ENCODE data around the gene SERTAD4.

SERTAD4 gene

GRCh38 chr1:210259561-210259960 lies 27.0 kb downstream of the SERTAD4 start:
- TF ChIP-seq TSHZ2 (CRISPR knock-in tag; IDR thresholded peaks at IDR 0.05) (no peak), CREB5 (CRISPR knock-in tag; IDR thresholded peaks at IDR 0.05; ENCODE audit: low read depth) (no peak), ZC3H10 (CRISPR knock-in tag; IDR thresholded peaks at IDR 0.05) (no peak), TOX (CRISPR knock-in tag; IDR thresholded peaks at IDR 0.05; ENCODE audit: borderline replicate concordance) (no peak), ARNTL (CRISPR knock-in tag; IDR thresholded peaks at IDR 0.05; ENCODE audit: borderline replicate concordance, low read depth) (no peak)
- ATAC-seq = peak; percentile 86

- no peak for TF ChIP-seq ZC3H10 (CRISPR knock-in tag; IDR thresholded peaks at IDR 0.05)
- TF ChIP-seq CSDC2 (CRISPR knock-in tag; IDR thresholded peaks at IDR 0.05) = no peak
- no peak for TF ChIP-seq ZFP30 (CRISPR knock-in tag; IDR thresholded peaks at IDR 0.05)
- no peak for TF ChIP-seq ARNTL (CRISPR knock-in tag; IDR thresholded peaks at IDR 0.05; ENCODE audit: borderline replicate concordance, low read depth)
- no peak for TF ChIP-seq ZNF565 (CRISPR knock-in tag; conservative IDR thresholded peaks at IDR 0.05; ENCODE audit: low read depth)
- TF ChIP-seq ZFP3 (CRISPR knock-in tag; IDR thresholded peaks at IDR 0.05) = no peak
- no peak for TF ChIP-seq CSRNP3 (CRISPR knock-in tag; IDR thresholded peaks at IDR 0.05)
- TF ChIP-seq TCF4 (CRISPR knock-in tag; IDR thresholded peaks at IDR 0.05; ENCODE audit: borderline replicate concordance) = no peak
- TF ChIP-seq ESRRG (CRISPR knock-in tag; IDR thresholded peaks at IDR 0.05) = no peak
- TF ChIP-seq PPARA (CRISPR knock-in tag; IDR thresholded peaks at IDR 0.05; ENCODE audit: borderline replicate concordance) = no peak
- no peak for TF ChIP-seq ZNF8 (CRISPR knock-in tag; IDR thresholded peaks at IDR 0.05)
- no peak for TF ChIP-seq BACH2 (CRISPR knock-in tag; IDR thresholded peaks at IDR 0.05; ENCODE audit: borderline replicate concordance)
- TF ChIP-seq ZNF70 (CRISPR knock-in tag; IDR thresholded peaks at IDR 0.05) = no peak
- no peak for TF ChIP-seq OSR1 (CRISPR knock-in tag; IDR thresholded peaks at IDR 0.05)
- no peak for TF ChIP-seq PATZ1 (CRISPR knock-in tag; IDR thresholded peaks at IDR 0.05; ENCODE audit: borderline replicate concordance)
- TF ChIP-seq CREB5 (CRISPR knock-in tag; IDR thresholded peaks at IDR 0.05; ENCODE audit: low read depth) = no peak
- no peak for TF ChIP-seq TSHZ2 (CRISPR knock-in tag; IDR thresholded peaks at IDR 0.05)
- no peak for TF ChIP-seq TOX (CRISPR knock-in tag; IDR thresholded peaks at IDR 0.05; ENCODE audit: borderline replicate concordance)
- no peak for TF ChIP-seq SNAI2 (CRISPR knock-in tag; IDR thresholded peaks at IDR 0.05)
- peak; percentile 40 for ATAC-seq
Observed at GRCh38 chr1:210260096-210260495, 27.5 kb downstream of the SERTAD4 start.

Data from SK-N-SH treated with all-trans-retinoic acid at 6 μM for 48 hours (cell line).